GM12872 (cell line): ENCODE results near the gene GPX6.

Experiments
- TF ChIP-seq, protein P1 (sequence below): IDR thresholded peaks from 3 replicates; pipeline ENCODE4 v1.5.1; 2011; ENCODE audit warnings: low read depth, mild to moderate bottlenecking, low read length, moderate library complexity; ENCODE audit not compliant: insufficient read depth

GPX6 gene

DNA sequence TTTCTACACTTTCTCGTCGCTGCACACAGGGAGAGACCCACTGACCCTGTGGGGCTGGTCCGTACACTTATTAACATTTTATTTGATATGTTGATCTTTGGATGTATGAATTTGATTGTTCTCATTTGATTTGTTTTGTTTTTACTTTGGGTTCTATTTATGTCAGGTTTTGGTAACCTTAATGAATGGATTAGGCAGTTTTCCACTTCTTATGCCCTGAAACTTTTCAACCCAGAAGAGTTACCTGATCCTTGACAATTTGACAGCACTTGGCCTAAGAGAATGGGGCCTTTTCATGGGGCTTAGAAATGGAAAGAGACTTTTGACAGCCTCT is 23.6 kb downstream of the GPX6 start:
- TF ChIP-seq, protein P1, sequence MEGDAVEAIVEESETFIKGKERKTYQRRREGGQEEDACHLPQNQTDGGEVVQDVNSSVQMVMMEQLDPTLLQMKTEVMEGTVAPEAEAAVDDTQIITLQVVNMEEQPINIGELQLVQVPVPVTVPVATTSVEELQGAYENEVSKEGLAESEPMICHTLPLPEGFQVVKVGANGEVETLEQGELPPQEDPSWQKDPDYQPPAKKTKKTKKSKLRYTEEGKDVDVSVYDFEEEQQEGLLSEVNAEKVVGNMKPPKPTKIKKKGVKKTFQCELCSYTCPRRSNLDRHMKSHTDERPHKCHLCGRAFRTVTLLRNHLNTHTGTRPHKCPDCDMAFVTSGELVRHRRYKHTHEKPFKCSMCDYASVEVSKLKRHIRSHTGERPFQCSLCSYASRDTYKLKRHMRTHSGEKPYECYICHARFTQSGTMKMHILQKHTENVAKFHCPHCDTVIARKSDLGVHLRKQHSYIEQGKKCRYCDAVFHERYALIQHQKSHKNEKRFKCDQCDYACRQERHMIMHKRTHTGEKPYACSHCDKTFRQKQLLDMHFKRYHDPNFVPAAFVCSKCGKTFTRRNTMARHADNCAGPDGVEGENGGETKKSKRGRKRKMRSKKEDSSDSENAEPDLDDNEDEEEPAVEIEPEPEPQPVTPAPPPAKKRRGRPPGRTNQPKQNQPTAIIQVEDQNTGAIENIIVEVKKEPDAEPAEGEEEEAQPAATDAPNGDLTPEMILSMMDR: no peak

DNA sequence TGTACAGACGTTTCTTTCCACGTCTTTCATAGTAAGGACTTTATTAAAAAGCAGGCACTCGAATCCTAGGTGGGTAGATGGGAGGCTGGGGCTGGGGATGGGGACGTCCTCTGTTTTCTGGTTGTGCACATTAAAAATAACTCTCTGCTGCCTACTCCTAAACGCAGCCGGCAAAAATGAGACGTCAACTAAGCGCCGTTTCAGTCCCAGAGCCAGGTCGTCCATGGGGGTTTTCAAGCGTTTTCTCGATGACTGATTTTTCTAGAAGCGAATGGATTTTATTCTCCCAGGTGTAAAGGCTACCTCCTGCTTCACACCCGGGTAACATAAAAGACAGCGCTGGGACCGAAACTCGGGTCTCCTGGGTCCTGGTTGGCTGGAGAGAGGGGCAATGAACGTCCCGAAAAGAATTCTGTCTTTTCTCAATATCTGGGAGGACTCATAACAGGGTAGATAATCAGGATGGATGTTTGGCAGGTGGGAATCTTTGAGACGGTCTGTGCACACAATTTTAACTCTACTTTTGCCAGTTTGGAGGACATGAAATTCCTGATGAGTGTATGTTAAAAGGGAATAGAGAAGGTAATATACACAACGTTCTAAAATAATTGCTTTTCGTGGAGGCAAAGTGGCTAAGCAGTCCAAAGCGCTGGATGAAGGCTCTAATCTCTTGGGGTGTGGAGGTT is 25.2 kb downstream of the GPX6 start:
- TF ChIP-seq, protein P1: no peak

DNA sequence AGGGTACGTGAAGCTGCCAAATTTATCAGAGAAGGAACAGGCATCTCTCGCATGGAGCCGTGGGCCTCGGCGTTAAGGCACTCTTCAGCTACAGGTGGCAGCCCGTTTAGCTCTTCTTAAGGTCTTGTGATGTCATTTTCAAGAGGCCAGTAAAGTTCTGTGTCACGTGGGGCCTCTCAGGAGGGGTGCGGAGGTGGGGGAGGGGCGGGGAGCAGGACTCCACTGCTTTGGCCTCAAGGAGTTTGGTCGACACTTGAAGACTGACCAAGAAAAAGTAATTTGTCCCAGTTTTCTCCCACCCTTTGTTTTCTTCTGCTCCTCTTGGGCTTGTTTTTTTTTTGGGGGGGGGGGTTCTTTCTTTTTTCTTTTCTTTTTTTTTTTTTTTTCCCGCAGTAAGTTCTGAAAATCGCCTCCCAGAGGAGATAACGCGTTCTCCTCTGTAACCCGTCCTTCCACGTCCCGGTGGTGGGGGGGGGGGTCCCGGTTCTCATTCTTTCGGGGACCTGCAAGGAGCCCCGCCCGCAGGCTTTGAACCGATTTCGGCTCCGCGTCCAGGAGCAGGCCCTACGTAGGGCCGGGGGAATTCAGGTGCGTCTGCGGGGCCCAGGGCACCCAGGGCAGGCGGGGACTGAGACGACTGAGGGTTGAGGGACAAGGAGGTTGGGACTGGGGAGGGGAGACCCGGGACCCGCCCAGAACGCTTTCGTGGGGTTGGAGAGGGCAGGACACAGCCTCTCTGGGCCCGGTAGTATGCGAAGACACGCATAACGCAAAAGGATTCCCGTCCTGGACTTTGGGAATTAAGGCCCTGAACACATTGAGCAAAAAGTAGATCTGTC is 26.0 kb downstream of the GPX6 start:
- TF ChIP-seq, protein P1: no peak

DNA sequence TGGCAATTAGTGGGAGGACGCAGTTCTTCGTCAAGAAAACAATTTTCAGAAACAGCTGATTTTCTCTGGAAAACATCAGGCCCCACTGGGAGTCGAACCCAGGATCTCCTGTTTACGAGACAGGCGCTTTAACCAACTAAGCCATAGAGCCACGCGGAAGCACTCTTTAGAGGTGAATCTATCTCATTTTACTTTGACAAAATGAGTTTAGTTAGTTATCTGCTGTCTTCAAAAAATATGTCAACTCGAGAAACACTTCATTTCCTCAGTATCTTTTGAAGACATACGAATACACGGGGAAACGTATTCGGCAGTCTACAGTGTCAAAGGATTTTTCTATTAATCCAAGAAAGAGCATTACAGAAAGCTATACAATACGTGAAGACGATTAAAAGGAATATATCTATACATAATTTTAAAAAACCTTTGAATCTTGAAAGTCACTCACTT is 26.7 kb downstream of the GPX6 start:
- TF ChIP-seq, protein P1: no peak

DNA sequence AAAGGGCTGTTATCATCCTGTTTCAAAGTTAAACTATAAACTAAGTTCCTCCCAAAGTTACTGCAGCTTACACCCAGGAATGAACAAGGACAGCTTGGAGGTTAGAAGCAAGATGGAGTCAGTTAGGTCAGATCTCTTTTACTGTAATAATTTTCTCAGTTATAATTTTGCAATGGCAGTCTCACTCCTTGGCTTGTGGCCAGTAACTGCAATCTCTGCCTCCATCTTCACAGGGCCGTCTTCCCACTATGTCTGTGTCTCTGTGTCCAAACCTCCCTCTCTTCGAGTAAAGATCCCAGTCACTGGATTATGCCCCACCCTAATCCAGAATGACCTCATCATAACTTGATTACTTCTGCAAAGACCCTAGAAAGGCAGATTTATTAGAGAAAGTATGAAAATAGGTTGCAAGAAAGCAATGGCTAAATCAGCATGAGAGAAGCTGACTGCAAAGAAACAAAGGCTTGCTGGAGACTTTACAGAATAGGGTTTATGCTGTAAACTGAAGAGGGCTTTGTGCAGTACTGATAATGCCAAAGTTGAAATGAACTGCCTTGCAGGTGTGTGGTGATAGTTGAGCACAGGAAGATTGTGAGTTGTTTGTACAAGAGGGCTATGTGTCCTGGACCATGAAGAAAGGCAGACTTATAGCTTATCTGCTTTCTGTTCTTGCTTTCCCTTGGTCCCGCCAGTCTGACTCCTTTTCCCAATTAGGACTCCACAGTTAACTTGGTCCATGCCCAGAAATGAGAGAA is 28.4 kb downstream of the GPX6 start:
- TF ChIP-seq, protein P1: no peak

DNA sequence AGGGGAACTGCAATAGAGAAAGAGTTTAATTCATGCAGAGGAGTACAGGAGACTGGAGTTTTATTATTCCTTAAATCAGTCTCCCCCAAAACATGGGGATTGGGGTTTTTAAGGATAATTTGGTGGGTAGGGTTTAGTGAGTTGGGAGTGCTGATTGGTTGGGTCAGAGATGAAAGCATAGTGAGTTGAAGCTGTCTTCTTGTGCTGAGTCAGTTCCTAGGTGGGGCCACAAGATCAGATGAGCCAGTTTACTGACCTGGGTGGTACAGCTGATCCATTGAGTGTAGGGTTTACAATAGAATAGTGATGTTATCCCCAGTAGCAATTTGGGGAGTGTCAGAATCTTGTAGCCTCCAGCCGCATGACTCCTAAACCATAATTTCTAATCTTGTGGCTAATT is 29.1 kb downstream of the GPX6 start:
- TF ChIP-seq, protein P1: no peak

DNA sequence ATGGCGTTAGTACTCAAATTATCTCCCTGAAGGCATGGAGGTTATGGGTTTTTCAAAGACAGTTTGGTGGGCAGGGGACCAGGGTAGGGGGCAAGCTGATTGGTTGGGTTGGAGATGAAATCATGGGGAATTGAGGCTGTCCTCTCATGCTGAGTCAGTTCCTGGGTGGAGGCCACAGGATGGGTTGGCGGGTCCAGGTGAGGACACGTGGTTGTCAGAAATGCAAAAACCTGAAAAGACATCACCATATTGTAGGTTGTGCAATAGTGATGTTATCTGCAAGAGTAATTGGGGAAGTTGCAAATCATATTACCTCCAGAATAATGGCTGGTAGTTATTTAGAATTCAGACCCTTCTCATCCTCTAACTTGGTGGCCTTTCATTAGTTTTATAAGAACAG is 30.1 kb downstream of the GPX6 start:
- TF ChIP-seq, protein P1: no peak
